GM23248 (cell line): ENCODE results near the gene LRRTM1. TPM values are rescaled to one million over a fixed set of nuclear protein-coding genes. Genes with fewer than 3 reads are reported as not detected.

Experiments
- DNase-seq: peaks from one replicate; pipeline ENCODE4 v3.0.0-alpha.2; 2015
- H2AFZ ChIP-seq: fragments of 200-600 bp; sonication (generic); 2 replicates; pipeline ENCODE4 v1.6.1; 2016; ENCODE audit warnings: antibody characterized with exemption
- H3F3A ChIP-seq: fragments of 200-600 bp; sonication (generic); 2 replicates; pipeline ENCODE4 v1.6.1; 2016; ENCODE audit warnings: mild to moderate bottlenecking, antibody characterized with exemption, mixed run types; ENCODE audit not compliant: insufficient read depth
- H3K27ac ChIP-seq: fragments of 200-600 bp; sonication (generic); 2 replicates; pipeline ENCODE4 v1.5.1; 2016; ENCODE audit warnings: mild to moderate bottlenecking
- H3K27me3 ChIP-seq: fragments of 200-600 bp; sonication (generic); replicated peaks from 2 replicates; pipeline ENCODE4 v1.6.1; 2016; ENCODE audit warnings: mild to moderate bottlenecking; ENCODE audit not compliant: insufficient read depth
- H3K36me3 ChIP-seq: fragments of 200-600 bp; sonication (generic); 2 replicates; pipeline ENCODE4 v1.6.1; 2016; ENCODE audit warnings: low read depth, mild to moderate bottlenecking
- H3K4me1 ChIP-seq: fragments of 200-600 bp; sonication (generic); 2 replicates; pipeline ENCODE4 v1.6.1; 2016; ENCODE audit warnings: mild to moderate bottlenecking; ENCODE audit not compliant: insufficient read depth
- H3K4me2 ChIP-seq: fragments of 200-600 bp; sonication (generic); one replicate; pipeline ENCODE4 v1.6.1; 2016; ENCODE audit warnings: mild to moderate bottlenecking; ENCODE audit not compliant: unreplicated experiment
- H3K4me3 ChIP-seq: fragments of 200-600 bp; sonication (generic); 2 replicates; pipeline ENCODE4 v1.5.1; 2016; ENCODE audit warnings: mild to moderate bottlenecking
- H3K79me2 ChIP-seq: fragments of 200-600 bp; sonication (generic); 2 replicates; pipeline ENCODE4 v1.6.1; 2016; ENCODE audit warnings: mild to moderate bottlenecking; ENCODE audit not compliant: insufficient read depth
- H3K9ac ChIP-seq: fragments of 200-600 bp; sonication (generic); 2 replicates; pipeline ENCODE4 v1.6.1; 2016; ENCODE audit warnings: mild to moderate bottlenecking
- H3K9me2 ChIP-seq: fragments of 200-600 bp; sonication (generic); 2 replicates; pipeline ENCODE4 v1.6.1; 2016; ENCODE audit warnings: mixed run types, mild to moderate bottlenecking, moderate library complexity; ENCODE audit not compliant: insufficient read depth
- H3K9me3 ChIP-seq: fragments of 200-600 bp; sonication (generic); one replicate; pipeline ENCODE4 v1.6.1; 2017; ENCODE audit warnings: low read depth
- H4K20me1 ChIP-seq: fragments of 200-600 bp; sonication (generic); 2 replicates; pipeline ENCODE4 v1.6.0; 2016; ENCODE audit not compliant: insufficient read depth
- EZH2 ChIP-seq: fragments of 200-600 bp; sonication (generic); IDR thresholded peaks from 2 replicates; pipeline ENCODE4 v1.6.1; 2018; ENCODE audit warnings: antibody characterized with exemption, mild to moderate bottlenecking; ENCODE audit not compliant: insufficient read depth, poor library complexity, severe bottlenecking
- EZH2phosphoT487 ChIP-seq: fragments of 200-600 bp; sonication (generic); IDR thresholded peaks from 2 replicates; pipeline ENCODE4 v1.6.1; 2018; ENCODE audit warnings: antibody characterized with exemption, moderate library complexity, mild to moderate bottlenecking, low read depth; ENCODE audit not compliant: insufficient read depth
- WGBS, 2 experiments: methylation state at CpG; one replicate each; pipeline ENCODE4 v1.1.6; 2015 to 2017; ENCODE audit warnings: low lambda C conversion rate in 2 of 2, low coverage in 1 of 2; ENCODE audit errors: missing lambda C conversion rate in 2 of 2; 5-methylcytosine and 5-hydroxymethylcytosine counted together
- in situ Hi-C: fragments of 300-500 bp; cut with MboI; formaldehyde crosslinking; loops from 2 replicates; pipeline ENCODE4 v1.15.0; 2020
- polyA plus RNA-seq: library from polyadenylated mRNA; unstranded; fragments of >200 nt; fragmentation: Nextera tagmentation; extraction: Ambion mirVana; gene quantifications from 2 replicates; pipeline ENCODE4 v1.2.1, GENCODE V29; 2016
- total RNA-seq: library from RNA; depleted of rRNA; stranded (reverse); fragments of >200 nt; shearing (Covaris generic); gene quantifications from 2 replicates; pipeline ENCODE4 v1.2.3, GENCODE V29; 2014

The LRRTM1 gene
- total and polyA plus RNA-seq, 2 experiments from 2014 or later, result not detected

DNA sequence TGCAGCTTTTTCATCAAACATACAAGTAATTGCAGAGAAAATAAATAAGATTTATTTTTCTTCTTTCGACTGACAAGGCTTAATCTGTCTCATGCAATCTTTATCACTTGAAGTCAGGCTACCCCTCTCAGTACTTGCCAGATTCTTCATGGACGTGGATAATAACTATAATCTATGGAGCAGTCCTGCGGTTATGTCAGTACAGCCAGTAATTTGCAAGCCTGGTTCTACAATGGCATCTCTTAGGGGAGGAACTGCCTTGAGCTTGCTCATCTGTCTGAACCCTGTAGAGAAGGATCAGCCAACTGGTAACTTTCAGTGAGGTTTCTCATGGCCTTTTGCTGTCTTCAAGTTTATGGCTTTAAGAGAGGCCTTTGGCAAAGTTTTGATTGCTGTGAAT is 35.5 kb upstream of the LRRTM1 start:
- H2AFZ ChIP-seq, result no peak overlapping the region
- H3K9me2 ChIP-seq, result no peaks in the 10 kb centered on the region
- H3K27me3 ChIP-seq, result no peaks in the 10 kb centered on the region
- H3K36me3 ChIP-seq, result no peaks in the 10 kb centered on the region
- in situ Hi-C loops, result no loop called here
- H3F3A ChIP-seq, result no peaks in the 10 kb centered on the region
- no peak overlapping the region for H3K4me2 ChIP-seq
- WGBS, 2 experiments, result 14 to 26% methylated on average over 3 of the region's 3 CpGs
- no peaks in the 10 kb centered on the region for H3K9me3 ChIP-seq
- no peaks in the 10 kb centered on the region for H3K79me2 ChIP-seq
- H3K27ac ChIP-seq, result no peak overlapping the region
- no peak for DNase-seq
- no peak overlapping the region for H3K9ac ChIP-seq
- TF ChIP-seq EZH2phosphoT487 (no peak), EZH2 (no peak)
- no peaks in the 10 kb centered on the region for H4K20me1 ChIP-seq
- no peak overlapping the region for H3K4me3 ChIP-seq
- H3K4me1 ChIP-seq, result no peaks in the 10 kb centered on the region

DNA sequence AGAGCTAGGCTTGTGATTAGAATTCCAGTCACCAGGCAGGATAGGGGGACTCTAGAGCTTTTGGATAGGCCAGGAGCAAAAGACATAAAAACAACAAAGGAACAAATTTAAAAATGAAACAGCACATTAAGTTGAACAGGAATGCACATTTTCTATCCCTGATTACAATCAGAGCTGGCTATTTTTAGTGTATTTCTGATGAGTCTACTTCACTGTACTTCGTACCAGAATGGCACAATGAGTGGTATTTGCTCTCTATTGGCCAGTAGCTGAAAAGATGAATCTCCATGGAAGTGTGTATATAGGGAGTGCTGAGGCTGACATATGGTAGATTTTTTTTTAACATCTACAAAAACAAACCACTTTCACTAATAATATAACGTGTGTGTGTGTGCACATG is 34.2 kb upstream of the LRRTM1 start:
- Histone ChIP-seq H3K9me2 (no peaks in the 10 kb centered on the region), H3K27me3 (no peaks in the 10 kb centered on the region), H3K4me1 (no peaks in the 10 kb centered on the region), H3K79me2 (no peaks in the 10 kb centered on the region), H3K9me3 (no peaks in the 10 kb centered on the region), H4K20me1 (no peaks in the 10 kb centered on the region), H3K27ac (no peak overlapping the region), H3F3A (no peaks in the 10 kb centered on the region), H3K9ac (no peak overlapping the region), H2AFZ (no peak overlapping the region), H3K4me3 (no peak overlapping the region), H3K36me3 (no peaks in the 10 kb centered on the region), H3K4me2 (no peak overlapping the region)
- no peak for DNase-seq
- in situ Hi-C loops, result no loop called here
- TF ChIP-seq EZH2phosphoT487 (no peak), EZH2 (no peak)
- 2 to 8% methylated on average over 2 of the region's 2 CpGs for WGBS, 2 experiments

DNA sequence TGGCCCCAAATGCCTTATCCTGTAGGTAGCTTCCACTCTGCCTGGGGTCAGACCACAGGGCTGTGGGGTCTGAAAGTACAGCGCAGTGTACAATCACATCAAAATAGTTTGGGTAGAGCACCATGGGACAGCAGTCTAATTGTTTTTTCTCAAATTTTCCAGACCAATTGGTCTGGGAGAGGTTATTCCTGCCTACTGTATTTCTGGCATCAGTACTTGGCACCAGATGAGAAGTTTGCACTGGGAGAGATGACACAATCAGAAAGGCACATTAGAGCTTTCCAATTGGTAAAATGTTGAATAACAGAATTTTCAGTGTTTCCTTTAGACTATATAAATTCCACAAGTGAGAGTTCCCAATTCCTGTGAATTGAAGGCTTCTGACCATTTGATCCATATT is 30.9 kb upstream of the LRRTM1 start:
- Histone ChIP-seq H3K4me2 (no peak overlapping the region), H3K79me2 (no peaks in the 10 kb centered on the region), H3K4me3 (no peak overlapping the region), H4K20me1 (no peaks in the 10 kb centered on the region), H3K27me3 (no peaks in the 10 kb centered on the region), H3F3A (no peaks in the 10 kb centered on the region), H3K36me3 (no peaks in the 10 kb centered on the region), H2AFZ (no peak overlapping the region), H3K9ac (no peak overlapping the region), H3K9me3 (no peaks in the 10 kb centered on the region), H3K9me2 (no peaks in the 10 kb centered on the region), H3K27ac (no peak overlapping the region), H3K4me1 (no peaks in the 10 kb centered on the region)
- in situ Hi-C loops, result no loop called here
- TF ChIP-seq EZH2phosphoT487, result no peak
- TF ChIP-seq EZH2, result no peak
- DNase-seq, result no peak
- 41 to 60% methylated on average over 1 of the region's 1 CpG for WGBS, 2 experiments

DNA sequence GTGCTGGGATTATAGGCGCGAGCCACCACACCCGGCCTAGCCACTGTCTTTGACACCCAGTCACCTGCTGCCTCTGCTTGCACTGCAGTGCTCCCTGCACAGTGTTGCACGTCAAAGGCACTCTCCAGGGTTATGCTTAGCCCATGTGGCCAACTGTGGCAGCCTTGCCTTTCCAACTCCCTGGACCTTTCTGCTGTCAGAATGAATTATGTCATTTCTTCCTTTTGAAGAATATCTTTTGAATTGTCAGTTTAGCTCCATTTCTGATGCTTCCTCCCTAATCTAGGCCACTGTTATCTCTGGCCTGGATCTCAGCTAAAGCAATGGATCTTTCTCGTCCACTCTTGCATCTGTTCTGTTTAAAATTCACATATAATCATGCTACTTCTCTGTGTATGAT is 29.3 kb upstream of the LRRTM1 start:
- Histone ChIP-seq H3K4me1 (no peaks in the 10 kb centered on the region), H3K4me2 (no peak overlapping the region), H4K20me1 (no peaks in the 10 kb centered on the region), H3K27me3 (no peaks in the 10 kb centered on the region), H3K9me3 (no peaks in the 10 kb centered on the region), H3K9ac (no peak overlapping the region), H3K4me3 (no peak overlapping the region), H2AFZ (no peak overlapping the region), H3F3A (no peaks in the 10 kb centered on the region), H3K27ac (no peak overlapping the region), H3K9me2 (no peaks in the 10 kb centered on the region), H3K79me2 (no peaks in the 10 kb centered on the region), H3K36me3 (no peaks in the 10 kb centered on the region)
- DNase-seq, result no peak
- no peak for TF ChIP-seq EZH2
- TF ChIP-seq EZH2phosphoT487, result no peak
- WGBS, 2 experiments, result 31 to 51% methylated on average over 5 of the region's 5 CpGs
- in situ Hi-C loops, result no loop called here
